ENCODE results near the gene DDX5.

- no peak for TF ChIP-seq CTCF (IDR thresholded peaks at IDR 0.05)
- no peak for TF ChIP-seq POLR2AphosphoS5 (IDR thresholded peaks at IDR 0.05; ENCODE audit: low read depth, low read length)
- TF ChIP-seq EP300 (IDR thresholded peaks at IDR 0.05; ENCODE audit: borderline replicate concordance in 1 of 2, low read depth in 1 of 2, low read length in 1 of 2) = no peak
- TF ChIP-seq NRF1 (IDR thresholded peaks at IDR 0.05; ENCODE audit: low read depth, low read length) = no peak
- TF ChIP-seq JUND (IDR thresholded peaks at IDR 0.05) = no peak
- no peak for TF ChIP-seq USF2 (IDR thresholded peaks at IDR 0.05; ENCODE audit: borderline replicate concordance, low read depth, low read length)
- TF ChIP-seq SMC3 (IDR thresholded peaks at IDR 0.05; ENCODE audit: low read depth, low read length) = no peak
- TF ChIP-seq SIN3A (IDR thresholded peaks at IDR 0.05; ENCODE audit: borderline replicate concordance, low read depth, low read length) = no peak
These were observed 2.6 kb upstream of the DDX5 start for GRCh38 chr17:64508683-64509082.
